ENCODE data around the gene ZMAT2.
"Not testable (repeated sequence)": the region's sequence is repeated elsewhere in the genome, so short reads cannot be mapped to it uniquely, and the experiment has no call there.

ZMAT2 gene

GRCh38 chr5:140708787-140709186 is 8.5 kb downstream of the ZMAT2 start:
- not testable (repeated sequence) for DNase-seq (ENCODE audit: low spot score)

DNA sequence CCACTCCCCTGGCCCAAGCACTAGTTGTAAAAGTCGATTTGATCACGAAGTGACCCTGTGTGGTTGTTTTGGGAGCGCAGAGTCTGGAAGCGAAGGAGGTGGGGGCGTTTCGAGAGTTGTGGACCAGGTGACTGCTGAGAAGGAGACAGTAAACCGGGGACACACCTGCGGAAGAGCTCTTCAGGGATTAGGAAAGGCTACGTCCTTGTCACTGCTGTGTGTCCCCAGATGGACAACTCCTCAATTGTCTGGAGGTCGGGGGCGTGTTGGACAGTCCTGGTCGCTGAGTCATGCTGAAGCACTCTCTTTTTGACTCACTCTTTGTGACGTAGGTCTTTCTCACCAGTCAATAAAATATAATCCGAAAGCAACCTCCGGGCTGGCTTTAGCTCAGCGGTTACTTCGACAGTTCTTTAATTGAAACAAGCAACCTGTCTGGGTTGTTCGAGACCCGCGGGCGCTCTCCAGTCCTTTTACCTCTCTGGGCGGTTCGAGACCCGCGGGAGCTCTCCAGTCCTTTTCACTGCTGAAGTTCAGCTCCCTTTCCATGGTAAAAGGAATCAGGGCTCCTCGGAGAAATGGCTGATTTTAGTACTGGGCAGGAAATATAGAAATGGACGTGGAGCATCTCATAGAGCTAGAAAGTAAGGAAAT is 10.8 kb downstream of the ZMAT2 start:
- peak; percentile 97 for DNase-seq (ENCODE audit: low spot score)

DNA sequence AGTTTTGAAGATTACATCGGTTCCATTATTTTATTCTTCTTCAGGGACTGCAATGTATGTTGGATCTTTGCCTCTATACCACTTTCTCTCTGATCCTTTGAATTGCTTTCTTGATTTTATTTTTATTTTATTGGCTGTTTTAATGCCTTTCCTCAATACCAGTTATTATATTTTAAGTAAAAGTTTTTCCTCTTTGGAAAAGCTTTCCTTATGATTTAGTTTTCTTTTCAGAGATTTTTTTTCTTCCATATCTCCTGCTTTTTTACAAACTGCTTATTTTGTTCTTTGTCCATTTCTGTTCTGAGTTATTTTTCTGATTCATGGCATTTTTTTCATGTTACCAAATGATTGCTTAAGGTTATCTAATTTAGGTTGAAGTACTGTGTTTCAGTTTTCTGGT is 11.5 kb downstream of the ZMAT2 start:
- no peak for DNase-seq (ENCODE audit: low spot score)

DNA sequence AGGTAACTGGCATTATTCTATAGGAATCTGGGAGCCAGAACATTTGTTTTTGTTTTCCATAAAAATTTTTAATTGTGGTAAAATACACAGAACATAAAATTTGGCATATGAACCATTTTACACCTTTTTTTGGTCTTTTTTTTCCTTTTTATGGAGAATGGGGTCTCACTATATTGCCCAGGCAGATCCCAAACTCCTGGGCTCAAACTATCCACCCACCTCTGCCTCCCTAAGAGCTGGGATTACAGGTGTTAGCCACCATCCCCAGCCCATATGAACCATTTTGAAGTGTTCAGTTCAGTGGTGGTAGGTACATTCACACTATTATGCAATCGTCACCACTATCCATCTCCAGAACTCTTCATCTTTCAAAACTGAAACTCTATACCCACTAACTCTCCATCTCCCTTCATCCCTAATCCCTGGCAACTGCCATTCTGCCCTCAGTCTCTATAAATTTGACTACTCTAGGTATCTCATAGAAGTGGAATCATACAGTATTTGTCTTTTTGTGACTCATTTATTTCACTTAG is 13.4 kb downstream of the ZMAT2 start:
- no peak for DNase-seq (ENCODE audit: low spot score)

- not testable (repeated sequence) for DNase-seq (ENCODE audit: low spot score)
Observed at GRCh38 chr5:140716238-140716637, 16.0 kb downstream of the ZMAT2 start.

DNA sequence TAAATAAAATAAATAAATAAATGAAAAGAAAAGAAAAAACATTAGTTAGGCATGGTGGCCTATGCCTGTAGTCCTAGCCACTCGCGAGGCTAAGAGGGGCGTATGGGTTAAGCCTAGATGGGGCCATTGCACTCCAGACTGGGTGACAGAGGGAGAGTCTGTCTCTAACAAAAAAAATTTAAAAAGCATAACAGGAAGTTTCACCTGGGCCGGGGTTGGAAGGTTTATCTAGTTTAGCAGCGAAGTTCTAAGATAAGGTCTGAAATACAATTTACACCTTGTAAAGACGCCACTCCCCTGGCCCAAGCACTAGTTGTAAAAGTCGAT is 18.0 kb downstream of the ZMAT2 start:
- no peak for DNase-seq (ENCODE audit: low spot score)

GRCh38 chr5:140720738-140721137 is 20.5 kb downstream of the ZMAT2 start:
- DNase-seq (ENCODE audit: low spot score) = not testable (repeated sequence)

GRCh38 chr5:140721395-140721794 is 21.1 kb downstream of the ZMAT2 start:
- not testable (repeated sequence) for DNase-seq (ENCODE audit: low spot score)

- peak; percentile 91 for DNase-seq (ENCODE audit: low spot score)
Observed at GRCh38 chr5:140725799-140726471, 25.7 kb downstream of the ZMAT2 start.

GRCh38 chr5:140733098-140733497 is 32.9 kb downstream of the ZMAT2 start:
- DNase-seq (ENCODE audit: low spot score) = no peak

GRCh38 chr5:140734354-140734753 is 34.1 kb downstream of the ZMAT2 start:
- no peak for DNase-seq (ENCODE audit: low spot score)

DNA sequence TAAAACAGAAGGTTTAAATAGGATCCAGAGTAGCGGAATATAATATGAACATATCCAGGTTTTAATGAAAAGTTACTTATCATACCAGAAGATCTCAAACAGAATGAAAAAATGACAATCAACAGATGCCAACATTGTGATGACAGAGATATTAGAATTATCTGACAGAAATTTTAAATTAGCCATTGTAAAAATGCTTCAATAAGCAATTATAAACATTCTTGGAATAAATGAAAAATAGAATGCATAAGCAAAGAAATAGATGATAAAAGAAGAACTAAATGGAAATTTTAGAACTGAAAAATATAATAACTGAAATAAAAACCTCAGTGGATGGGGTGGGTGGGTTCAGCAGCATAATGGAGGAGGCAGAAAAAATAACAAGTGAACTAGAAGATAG is 37.2 kb downstream of the ZMAT2 start:
- no peak for DNase-seq (ENCODE audit: low spot score)

DNA sequence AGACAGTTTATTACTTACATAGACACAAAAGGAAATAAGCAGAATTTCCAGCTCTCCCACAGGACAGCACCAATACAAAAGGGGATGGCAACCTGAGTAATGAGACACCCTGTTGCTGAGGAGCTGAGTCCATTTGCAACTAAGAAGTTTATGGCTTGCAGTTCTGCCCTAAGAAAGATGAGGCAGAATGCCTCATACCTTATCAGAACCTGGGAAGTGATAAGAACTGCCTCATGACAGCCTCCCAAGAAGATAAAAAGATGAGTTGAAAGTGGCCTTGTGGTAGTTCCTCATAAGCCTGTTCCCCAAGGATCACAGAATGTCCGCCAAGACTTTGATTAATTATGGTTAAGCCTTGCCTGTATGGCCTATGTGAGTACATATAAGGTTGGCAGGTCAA is 41.7 kb downstream of the ZMAT2 start:
- DNase-seq (ENCODE audit: low spot score) = no peak

- DNase-seq (ENCODE audit: low spot score) = no peak
Observed at GRCh38 chr5:140753561-140753960, 53.3 kb downstream of the ZMAT2 start.

All from activated CD4-positive, alpha-beta T cell treated with anti-CD3 and anti-CD28 coated beads, Interleukin-2, Interleukin-4, amounts not matched to agents 100 ng/mL and 50 ng/mL, durations not matched to agents 16 hours and 8 hours (primary cell).